ENCODE results near the gene SWAP70.

The SWAP70 gene

GRCh38 chr11:9783986-9784385, 120.1 kb downstream of the SWAP70 start:
- no peak for TF ChIP-seq CTCF (conservative IDR thresholded peaks at IDR 0.05)
- H3K27ac ChIP-seq = no peak overlapping the region

- no peak for TF ChIP-seq CTCF (conservative IDR thresholded peaks at IDR 0.05)
- H3K27ac ChIP-seq = no peak overlapping the region
These were observed 120.9 kb downstream of the SWAP70 start for GRCh38 chr11:9784602-9785315.

- no peak for TF ChIP-seq CTCF (conservative IDR thresholded peaks at IDR 0.05)
- no peak overlapping the region for H3K27ac ChIP-seq
These were observed 123.4 kb downstream of the SWAP70 start for GRCh38 chr11:9787260-9787659.

GRCh38 chr11:9787981-9788521, 124.2 kb downstream of the SWAP70 start:
- no peak overlapping the region for H3K27ac ChIP-seq
- no peak for TF ChIP-seq CTCF (conservative IDR thresholded peaks at IDR 0.05)

- TF ChIP-seq CTCF (conservative IDR thresholded peaks at IDR 0.05) = no peak
- H3K27ac ChIP-seq = no peak overlapping the region
These were observed 126.0 kb downstream of the SWAP70 start for GRCh38 chr11:9789910-9790309.

GRCh38 chr11:9790703-9791102, 126.8 kb downstream of the SWAP70 start:
- no peak overlapping the region for H3K27ac ChIP-seq
- no peak for TF ChIP-seq CTCF (conservative IDR thresholded peaks at IDR 0.05)

- TF ChIP-seq CTCF (conservative IDR thresholded peaks at IDR 0.05) = no peak
- no peak overlapping the region for H3K27ac ChIP-seq
These were observed 132.4 kb downstream of the SWAP70 start for GRCh38 chr11:9796266-9796665.

Data from VCaP (cell line).